Mesenchymal stem cell (in vitro differentiated cells and primary cell): ENCODE data around the gene LPP.

Experiments
- DNase-seq: peaks from one replicate; pipeline ENCODE4 v3.0.0-alpha.2; 2013
- H2AFZ ChIP-seq: one replicate; pipeline ENCODE4 v1.6.1; 2013; ENCODE audit warnings: low read depth, mild to moderate bottlenecking, control low read depth, inconsistent platforms, low read length, moderate library complexity
- H2AK5ac ChIP-seq: 2 replicates; pipeline ENCODE4 v1.6.1; 2013; ENCODE audit warnings: low read length, moderate library complexity, mild to moderate bottlenecking, inconsistent platforms; ENCODE audit not compliant: severe bottlenecking
- H2BK120ac ChIP-seq: one replicate; pipeline ENCODE4 v1.6.1; 2013; ENCODE audit warnings: low read depth, mild to moderate bottlenecking, inconsistent platforms, low read length, moderate library complexity
- H2BK12ac ChIP-seq, 2 experiments: one replicate each; pipeline ENCODE4 v1.6.1; 2013; ENCODE audit warnings: inconsistent platforms in 2 of 2, low read length in 2 of 2, mild to moderate bottlenecking in 2 of 2, moderate library complexity in 2 of 2, control low read depth in 1 of 2
- H2BK15ac ChIP-seq: one replicate; pipeline ENCODE4 v1.6.1; 2013; ENCODE audit warnings: mild to moderate bottlenecking, low read depth, inconsistent platforms; ENCODE audit not compliant: poor library complexity, severe bottlenecking
- H2BK5ac ChIP-seq: 2 replicates; pipeline ENCODE4 v1.6.1; 2013; ENCODE audit warnings: low read depth, mild to moderate bottlenecking, low read length, control low read depth, inconsistent platforms; ENCODE audit not compliant: poor library complexity, severe bottlenecking
- H3K14ac ChIP-seq, 2 experiments: one replicate each; pipeline ENCODE4 v1.6.1; 2013; ENCODE audit warnings: inconsistent platforms in 2 of 2, low read length in 2 of 2, control low read depth in 1 of 2, mild to moderate bottlenecking in 1 of 2, moderate library complexity in 1 of 2
- H3K18ac ChIP-seq, 2 experiments: one replicate each; pipeline ENCODE4 v1.6.1; 2013; ENCODE audit warnings: inconsistent platforms in 2 of 2, low read length in 2 of 2, control low read depth in 1 of 2, low read depth in 1 of 2, mild to moderate bottlenecking in 1 of 2
- H3K23ac ChIP-seq, 2 experiments: one replicate each; pipeline ENCODE4 v1.6.1; 2013; ENCODE audit warnings: inconsistent platforms in 2 of 2, low read length in 2 of 2, mild to moderate bottlenecking in 2 of 2, moderate library complexity in 2 of 2, control low read depth in 1 of 2
- H3K27ac ChIP-seq: 2 replicates; pipeline ENCODE4 v1.5.1; 2013; ENCODE audit warnings: mild to moderate bottlenecking, moderate library complexity, low read length, control low read depth, inconsistent platforms; ENCODE audit not compliant: poor library complexity, severe bottlenecking
- H3K27me3 ChIP-seq, 2 experiments: 2 replicates each; pipeline versions ENCODE4 v1.6.1 to v1.7.0; 2013; ENCODE audit warnings: low read length in 2 of 2, mild to moderate bottlenecking in 2 of 2, moderate library complexity in 2 of 2, control low read depth in 1 of 2, inconsistent platforms in 1 of 2; ENCODE audit not compliant: control insufficient read depth in 1 of 2, insufficient read depth in 1 of 2
- H3K36me3 ChIP-seq, 2 experiments: 2 replicates each; pipeline versions ENCODE4 v1.6.1 to v1.7.0; 2013; ENCODE audit warnings: low read length in 2 of 2, control low read depth in 1 of 2, inconsistent platforms in 1 of 2, low read depth in 1 of 2, mild to moderate bottlenecking in 1 of 2; ENCODE audit not compliant: insufficient read depth in 2 of 2, control insufficient read depth in 1 of 2
- H3K4ac ChIP-seq, 2 experiments: one replicate each; pipeline ENCODE4 v1.6.1; 2013; ENCODE audit warnings: inconsistent platforms in 2 of 2, low read length in 2 of 2, mild to moderate bottlenecking in 2 of 2, moderate library complexity in 2 of 2, control low read depth in 1 of 2, low read depth in 1 of 2
- H3K4me1 ChIP-seq: 2 replicates; pipeline ENCODE4 v1.6.1; 2013; ENCODE audit warnings: low read depth, low read length, control low read depth; ENCODE audit not compliant: control insufficient read depth, insufficient read depth
- H3K4me2 ChIP-seq: 2 replicates; pipeline ENCODE4 v1.6.1; 2013; ENCODE audit warnings: low read length, mild to moderate bottlenecking, inconsistent platforms; ENCODE audit not compliant: poor library complexity, severe bottlenecking
- H3K4me3 ChIP-seq, 2 experiments: 2 replicates each; pipeline versions ENCODE4 v1.5.1 to v1.7.0; 2013; ENCODE audit warnings: low read length in 2 of 2, mild to moderate bottlenecking in 2 of 2, control low read depth in 1 of 2, low read depth in 1 of 2; ENCODE audit not compliant: insufficient read depth in 1 of 2
- H3K79me1 ChIP-seq: replicated peaks from 2 replicates; pipeline ENCODE4 v1.6.1; 2013; ENCODE audit warnings: mild to moderate bottlenecking, control low read depth, low read length, inconsistent platforms; ENCODE audit not compliant: poor library complexity, severe bottlenecking
- H3K9ac ChIP-seq: 2 replicates; pipeline ENCODE4 v1.7.0; 2013; ENCODE audit warnings: mild to moderate bottlenecking, low read length, moderate library complexity
- H3K9me3 ChIP-seq: 2 replicates; pipeline ENCODE4 v1.7.0; 2013; ENCODE audit warnings: mild to moderate bottlenecking, low read length; ENCODE audit not compliant: control insufficient read depth
- H4K8ac ChIP-seq: one replicate; pipeline ENCODE4 v1.6.1; 2013; ENCODE audit warnings: inconsistent platforms, mild to moderate bottlenecking, low read length, moderate library complexity
- H4K91ac ChIP-seq: one replicate; pipeline ENCODE4 v1.6.1; 2013; ENCODE audit warnings: mild to moderate bottlenecking, low read length, inconsistent platforms
- WGBS: methylation state at CpG from one replicate; pipeline ENCODE4 v1.1.7; 2013; ENCODE audit warnings: mixed read lengths; 5-methylcytosine and 5-hydroxymethylcytosine counted together

The LPP gene

GRCh38 chr3:188206787-188207186 lies 52.8 kb downstream of the LPP start:
- H2BK5ac ChIP-seq, result no peak overlapping the region

GRCh38 chr3:188207941-188208515 lies 54.1 kb downstream of the LPP start:
- peak; percentile 92 for DNase-seq
- no peaks in the 10 kb centered on the region for H3K27me3 ChIP-seq
- H2AK5ac ChIP-seq, result peak overlapping the region; percentile 97
- H3K79me1 ChIP-seq, result peaks cover 24% of the 10 kb centered on the region
- no peak overlapping the region for H2AFZ ChIP-seq
- H2BK120ac ChIP-seq, result peak overlapping the region; percentile 90
- H3K36me3 ChIP-seq, result peaks cover 6% of the 10 kb centered on the region in 2 experiments
- peak overlapping the region; percentile 86 for H4K8ac ChIP-seq
- H3K9me3 ChIP-seq, result no peaks in the 10 kb centered on the region
- peak overlapping the region; percentile 80 to 94 for H2BK12ac ChIP-seq
- H3K4ac ChIP-seq, result peak overlapping the region; percentile 62 to 85
- H3K27ac ChIP-seq, result peak overlapping the region; percentile 88
- peaks cover 7% of the 10 kb centered on the region for H3K4me1 ChIP-seq
- WGBS, result 13% methylated on average over 5 of the region's 5 CpGs
- H3K4me3 ChIP-seq, result no peak overlapping the region
- peak overlapping the region; percentile 91 for H4K91ac ChIP-seq
- no peak overlapping the region for H3K14ac ChIP-seq
- peak overlapping the region in 1 of 2 experiments; percentile 95 for H3K18ac ChIP-seq
- no peak overlapping the region for H3K23ac ChIP-seq
- no peak overlapping the region for H3K4me2 ChIP-seq
- peak overlapping the region; percentile 79 for H2BK15ac ChIP-seq
- peak overlapping the region; percentile 55 for H3K9ac ChIP-seq
- H2BK5ac ChIP-seq, result peak overlapping the region; percentile 88

More at GRCh38 chr3:188206787-188207186, 52.8 kb downstream of the LPP start:
- H3K18ac ChIP-seq, result no peak overlapping the region
- no peak overlapping the region for H3K23ac ChIP-seq
- H3K36me3 ChIP-seq, result peaks cover 6% of the 10 kb centered on the region in 2 experiments
- H3K4me2 ChIP-seq, result no peak overlapping the region
- no peak overlapping the region for H2AFZ ChIP-seq
- H3K4me1 ChIP-seq, result peaks cover 4% of the 10 kb centered on the region
- H3K27me3 ChIP-seq, result no peaks in the 10 kb centered on the region
- no peak overlapping the region for H4K8ac ChIP-seq
- H2BK15ac ChIP-seq, result no peak overlapping the region
- no peak overlapping the region for H4K91ac ChIP-seq
- no peak overlapping the region for H3K14ac ChIP-seq
- H3K9me3 ChIP-seq, result no peaks in the 10 kb centered on the region
- no peak for DNase-seq
- H3K9ac ChIP-seq, result no peak overlapping the region
- H2AK5ac ChIP-seq, result no peak overlapping the region
- no peak overlapping the region for H2BK12ac ChIP-seq
- H3K27ac ChIP-seq, result no peak overlapping the region
- H3K79me1 ChIP-seq, result peaks cover 29% of the 10 kb centered on the region
- 87% methylated on average over 3 of the region's 3 CpGs for WGBS
- no peak overlapping the region for H2BK120ac ChIP-seq
- H3K4ac ChIP-seq, result no peak overlapping the region
- H3K4me3 ChIP-seq, result no peak overlapping the region

GRCh38 chr3:188208516-188208981 lies 54.6 kb downstream of the LPP start:
- H3K36me3 ChIP-seq, result peaks cover 6% of the 10 kb centered on the region in 2 experiments
- no peaks in the 10 kb centered on the region for H3K27me3 ChIP-seq
- peak overlapping the region; percentile 11 to 94 for H2BK12ac ChIP-seq
- H3K9ac ChIP-seq, result peak overlapping the region; percentile 55
- H3K14ac ChIP-seq, result no peak overlapping the region
- WGBS, result 35% methylated on average over 6 of the region's 7 CpGs
- H2AK5ac ChIP-seq, result peak overlapping the region; percentile 97
- peak overlapping the region; percentile 91 for H4K91ac ChIP-seq
- H3K27ac ChIP-seq, result peak overlapping the region; percentile 88
- peaks cover 7% of the 10 kb centered on the region for H3K4me1 ChIP-seq
- no peaks in the 10 kb centered on the region for H3K9me3 ChIP-seq
- no peak overlapping the region for H2AFZ ChIP-seq
- peak overlapping the region; percentile 88 for H2BK5ac ChIP-seq
- H3K4me2 ChIP-seq, result no peak overlapping the region
- peaks cover 24% of the 10 kb centered on the region for H3K79me1 ChIP-seq
- H4K8ac ChIP-seq, result peak overlapping the region; percentile 20
- H3K4ac ChIP-seq, result peak overlapping the region; percentile 62 to 85
- peak overlapping the region; percentile 42 for H2BK120ac ChIP-seq
- peak; percentile 70 for DNase-seq
- no peak overlapping the region for H3K4me3 ChIP-seq
- H2BK15ac ChIP-seq, result no peak overlapping the region
- H3K18ac ChIP-seq, result peak overlapping the region in 1 of 2 experiments; percentile 95
- H3K23ac ChIP-seq, result no peak overlapping the region

GRCh38 chr3:188209034-188209433 lies 55.1 kb downstream of the LPP start:
- Histone ChIP-seq H3K4me3 (no peak overlapping the region), H3K4ac (no peak overlapping the region), H3K18ac (peak overlapping the region in 1 of 2 experiments; percentile 40)

More at GRCh38 chr3:188209034-188209433, 55.1 kb downstream of the LPP start:
- Histone ChIP-seq H3K9me3 (no peaks in the 10 kb centered on the region), H3K23ac (no peak overlapping the region), H2BK15ac (no peak overlapping the region), H2BK120ac (peak overlapping the region; percentile 23), H3K4me1 (peaks cover 7% of the 10 kb centered on the region), H4K8ac (no peak overlapping the region), H3K79me1 (peaks cover 21% of the 10 kb centered on the region), H2BK12ac (peak overlapping the region in 1 of 2 experiments; percentile 59), H2AK5ac (peak overlapping the region; percentile 40), H3K27me3 (no peaks in the 10 kb centered on the region), H3K4me2 (no peak overlapping the region), H4K91ac (no peak overlapping the region), H3K14ac (no peak overlapping the region), H2AFZ (no peak overlapping the region), H2BK5ac (no peak overlapping the region), H3K36me3 (peaks cover 6% of the 10 kb centered on the region in 2 experiments), H3K27ac (peak overlapping the region; percentile 88), H3K9ac (peak overlapping the region; percentile 55)
- no peak for DNase-seq
- 92% methylated on average over 3 of the region's 3 CpGs for WGBS
